ENCODE data around the gene SSBP3. TPM values are rescaled to one million over a fixed set of nuclear protein-coding genes. Genes with fewer than 3 reads are reported as not detected.
A peak's percentile ranks its signal among the peaks of the same experiment; 100 is the strongest.

SSBP3 gene
- polyA plus RNA-seq, 1 donor (not counting 4 experiments of a cell fraction or from before 2014, with no cell fraction given): 16.9 TPM

- Histone ChIP-seq H3K9me3 (ENCODE audit: control insufficient read depth, low read depth, low read length) (no peaks in the 10 kb centered on the region), H4K20me1 (ENCODE audit: control insufficient read depth, extremely low read depth, insufficient read depth, low read length) (peaks cover 4% of the 10 kb centered on the region), H3K9ac (ENCODE audit: control insufficient read depth, extremely low read depth, insufficient read depth, low read length) (no peak overlapping the region), H3K4me3 (ENCODE audit: control insufficient read depth in 2 of 3, extremely low read depth in 1 of 3, insufficient read depth in 2 of 3, low read depth in 1 of 3, low read length in 3 of 3) (no peak overlapping the region), H3K27ac (ENCODE audit: control insufficient read depth, insufficient read depth, low read length) (no peak overlapping the region), H3K79me2 (ENCODE audit: control insufficient read depth, insufficient read depth, low read length) (peaks cover 37% of the 10 kb centered on the region), H3K4me2 (ENCODE audit: control insufficient read depth, extremely low read depth, insufficient read depth, low read depth, low read length) (no peak overlapping the region), H3K36me3 (ENCODE audit: control insufficient read depth in 2 of 2, extremely low read depth in 1 of 2, insufficient read depth in 2 of 2, low read length in 2 of 2) (peaks cover 20 to 24% of the 10 kb centered on the region in 2 experiments), H3K27me3 (ENCODE audit: control insufficient read depth, extremely low read depth, insufficient read depth, low read length) (no peaks in the 10 kb centered on the region), H3K4me1 (ENCODE audit: control insufficient read depth, extremely low read depth, insufficient read depth, low read length) (peaks cover 14% of the 10 kb centered on the region), H2AFZ (ENCODE audit: control insufficient read depth, low read length) (no peak overlapping the region), H3K9me1 (ENCODE audit: control insufficient read depth, extremely low read depth, insufficient read depth, low read length) (no peaks in the 10 kb centered on the region)
- FAIRE-seq (no peak), DNase-seq (ENCODE audit: low read depth, low spot score) (no peak)
- dilution Hi-C loops (cut with MboI; ENCODE audit: extremely low pct_ligation_motif_present, low sequenced_read_pairs): no loop called here
- no peak for TF ChIP-seq EZH2 (IDR thresholded peaks at IDR 0.05; ENCODE audit: low read length)
- TF ChIP-seq CTCF (optimal IDR thresholded peaks at IDR 0.05 in 1 of 3, IDR thresholded peaks at IDR 0.05 in 1 of 3, conservative IDR thresholded peaks at IDR 0.05 in 1 of 3; ENCODE audit: extremely low read depth in 1 of 3, insufficient read depth in 2 of 3, low read length in 3 of 3): no peak
These were observed 202.0 kb downstream of the SSBP3 start for GRCh38 chr1:54204199-54204598.

GRCh38 chr1:54200519-54200997, 205.6 kb downstream of the SSBP3 start:
- Histone ChIP-seq H3K36me3 (ENCODE audit: control insufficient read depth in 2 of 2, extremely low read depth in 1 of 2, insufficient read depth in 2 of 2, low read length in 2 of 2) (peaks cover 4 to 13% of the 10 kb centered on the region in 2 experiments), H3K27ac (ENCODE audit: control insufficient read depth, insufficient read depth, low read length) (peak overlapping the region; percentile 76), H3K4me3 (ENCODE audit: control insufficient read depth in 2 of 3, extremely low read depth in 1 of 3, insufficient read depth in 2 of 3, low read depth in 1 of 3, low read length in 3 of 3) (peak overlapping the region; percentile 77 to 98 (median 78)), H3K9me3 (ENCODE audit: control insufficient read depth, low read depth, low read length) (no peaks in the 10 kb centered on the region), H2AFZ (ENCODE audit: control insufficient read depth, low read length) (peak overlapping the region; percentile 90), H3K9me1 (ENCODE audit: control insufficient read depth, extremely low read depth, insufficient read depth, low read length) (no peaks in the 10 kb centered on the region), H3K4me2 (ENCODE audit: control insufficient read depth, extremely low read depth, insufficient read depth, low read depth, low read length) (peak overlapping the region; percentile 89), H3K9ac (ENCODE audit: control insufficient read depth, extremely low read depth, insufficient read depth, low read length) (peak overlapping the region; percentile 88), H3K27me3 (ENCODE audit: control insufficient read depth, extremely low read depth, insufficient read depth, low read length) (no peaks in the 10 kb centered on the region), H4K20me1 (ENCODE audit: control insufficient read depth, extremely low read depth, insufficient read depth, low read length) (peaks cover 4% of the 10 kb centered on the region), H3K79me2 (ENCODE audit: control insufficient read depth, insufficient read depth, low read length) (peaks cover 37% of the 10 kb centered on the region), H3K4me1 (ENCODE audit: control insufficient read depth, extremely low read depth, insufficient read depth, low read length) (peaks cover 17% of the 10 kb centered on the region)
- dilution Hi-C loops (cut with MboI; ENCODE audit: extremely low pct_ligation_motif_present, low sequenced_read_pairs): no loop called here
- FAIRE-seq (no peak), DNase-seq (ENCODE audit: low read depth, low spot score) (no peak)
- no peak for TF ChIP-seq CTCF (optimal IDR thresholded peaks at IDR 0.05 in 1 of 3, IDR thresholded peaks at IDR 0.05 in 1 of 3, conservative IDR thresholded peaks at IDR 0.05 in 1 of 3; ENCODE audit: extremely low read depth in 1 of 3, insufficient read depth in 2 of 3, low read length in 3 of 3)
- TF ChIP-seq EZH2 (IDR thresholded peaks at IDR 0.05; ENCODE audit: low read length): no peak
